ENCODE data around the gene EVPL. TPM values are rescaled to one million over a fixed set of nuclear protein-coding genes. Genes with fewer than 3 reads are reported as not detected.

The EVPL gene
- total and polyA plus RNA-seq, 2 of the 13 experiments (the other 11 are each of a cell fraction or from before 2014, with no cell fraction given) = 2.1 to 8.2 TPM

DNA sequence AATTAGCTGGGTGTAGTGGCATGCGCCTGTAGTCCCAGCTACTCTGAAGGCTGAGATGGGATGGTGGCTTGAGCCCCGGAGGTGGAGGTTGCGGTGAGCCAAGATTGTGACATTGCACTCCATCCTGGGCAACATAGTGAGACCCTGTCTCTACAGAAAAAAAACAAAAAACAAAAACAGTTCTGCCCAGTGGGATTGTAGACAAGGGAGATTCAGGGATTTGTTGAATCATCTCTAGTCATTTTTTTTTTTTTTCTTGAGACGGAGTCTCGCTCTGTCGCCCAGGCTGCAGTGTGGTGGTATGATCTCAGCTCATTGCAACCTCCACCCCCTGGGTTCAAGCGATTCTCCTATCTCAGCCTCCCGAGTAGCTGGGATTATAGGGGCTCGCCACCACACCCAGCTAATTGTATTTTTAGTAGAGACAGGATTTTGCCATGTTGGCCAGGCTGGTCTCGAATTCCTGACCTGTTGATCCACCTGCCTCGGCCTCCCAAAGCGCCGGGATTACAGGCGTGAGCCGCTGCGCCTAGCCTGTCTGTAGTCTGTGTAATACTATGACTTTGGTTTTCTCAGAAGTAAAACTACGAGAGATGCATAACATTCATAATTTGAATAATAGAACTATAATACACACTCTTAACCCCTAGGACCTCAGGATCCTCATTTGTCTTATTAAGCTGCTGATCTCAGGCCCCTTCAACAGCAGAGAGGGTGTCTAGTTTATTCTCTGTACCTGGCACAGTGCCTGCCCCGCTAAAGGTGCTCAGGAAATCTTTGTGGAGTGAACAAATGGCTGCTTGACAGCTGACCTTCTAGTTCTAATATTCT, 46.7 kb downstream of the EVPL start (continued):
- no peak for TF ChIP-seq ZNF138 (CRISPR knock-in tag; IDR thresholded peaks at IDR 0.05; ENCODE audit: low read depth)
- TF ChIP-seq POLR2A (IDR thresholded peaks at IDR 0.05; ENCODE audit: insufficient read depth in 1 of 2, low read depth in 2 of 2, low read length in 2 of 2) = no peak
- TF ChIP-seq ZNF713 (CRISPR knock-in tag; IDR thresholded peaks at IDR 0.05) = no peak
- no peak for TF ChIP-seq XRCC5 (optimal IDR thresholded peaks at IDR 0.05; ENCODE audit: low read length)
- TF ChIP-seq NFATC3 (CRISPR knock-in tag; IDR thresholded peaks at IDR 0.05) = no peak
- TF ChIP-seq HNRNPK (IDR thresholded peaks at IDR 0.05; ENCODE audit: low read depth, low read length, poor library complexity, severe bottlenecking) = no peak
- TF ChIP-seq FOXK1 (CRISPR knock-in tag; IDR thresholded peaks at IDR 0.05; ENCODE audit: borderline replicate concordance, low read depth) = no peak
- TF ChIP-seq, protein P1, sequence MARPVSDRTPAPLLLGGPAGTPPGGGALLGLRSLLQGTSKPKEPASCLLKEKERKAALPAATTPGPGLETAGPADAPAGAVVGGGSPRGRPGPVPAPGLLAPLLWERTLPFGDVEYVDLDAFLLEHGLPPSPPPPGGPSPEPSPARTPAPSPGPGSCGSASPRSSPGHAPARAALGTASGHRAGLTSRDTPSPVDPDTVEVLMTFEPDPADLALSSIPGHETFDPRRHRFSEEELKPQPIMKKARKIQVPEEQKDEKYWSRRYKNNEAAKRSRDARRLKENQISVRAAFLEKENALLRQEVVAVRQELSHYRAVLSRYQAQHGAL (CRISPR knock-in tag; IDR thresholded peaks at IDR 0.05; ENCODE audit: not compliant biosample characterization) = no peak
- TF ChIP-seq PCBP2 (optimal IDR thresholded peaks at IDR 0.05; ENCODE audit: low read depth, low read length, poor library complexity, severe bottlenecking) = no peak
- no peak for TF ChIP-seq MXI1 (IDR thresholded peaks at IDR 0.05; ENCODE audit: borderline replicate concordance, low read depth, low read length)
- no peak for TF ChIP-seq FIP1L1 (IDR thresholded peaks at IDR 0.05; ENCODE audit: borderline replicate concordance, insufficient read depth, low read depth, low read length)
- no peak for TF ChIP-seq TAF1 (CRISPR knock-in tag; IDR thresholded peaks at IDR 0.05)
- TF ChIP-seq, protein P2, sequence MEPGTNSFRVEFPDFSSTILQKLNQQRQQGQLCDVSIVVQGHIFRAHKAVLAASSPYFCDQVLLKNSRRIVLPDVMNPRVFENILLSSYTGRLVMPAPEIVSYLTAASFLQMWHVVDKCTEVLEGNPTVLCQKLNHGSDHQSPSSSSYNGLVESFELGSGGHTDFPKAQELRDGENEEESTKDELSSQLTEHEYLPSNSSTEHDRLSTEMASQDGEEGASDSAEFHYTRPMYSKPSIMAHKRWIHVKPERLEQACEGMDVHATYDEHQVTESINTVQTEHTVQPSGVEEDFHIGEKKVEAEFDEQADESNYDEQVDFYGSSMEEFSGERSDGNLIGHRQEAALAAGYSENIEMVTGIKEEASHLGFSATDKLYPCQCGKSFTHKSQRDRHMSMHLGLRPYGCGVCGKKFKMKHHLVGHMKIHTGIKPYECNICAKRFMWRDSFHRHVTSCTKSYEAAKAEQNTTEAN (CRISPR knock-in tag; conservative IDR thresholded peaks at IDR 0.05) = no peak
- TF ChIP-seq, protein P3, sequence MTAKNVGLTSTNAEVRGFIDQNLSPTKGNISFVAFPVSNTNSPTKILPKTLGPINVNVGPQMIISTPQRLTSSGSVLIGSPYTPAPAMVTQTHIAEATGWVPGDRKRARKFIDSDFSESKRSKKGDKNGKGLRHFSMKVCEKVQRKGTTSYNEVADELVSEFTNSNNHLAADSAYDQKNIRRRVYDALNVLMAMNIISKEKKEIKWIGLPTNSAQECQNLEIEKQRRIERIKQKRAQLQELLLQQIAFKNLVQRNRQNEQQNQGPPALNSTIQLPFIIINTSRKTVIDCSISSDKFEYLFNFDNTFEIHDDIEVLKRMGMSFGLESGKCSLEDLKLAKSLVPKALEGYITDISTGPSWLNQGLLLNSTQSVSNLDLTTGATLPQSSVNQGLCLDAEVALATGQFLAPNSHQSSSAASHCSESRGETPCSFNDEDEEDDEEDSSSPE (CRISPR knock-in tag; IDR thresholded peaks at IDR 0.05) = no peak
- TF ChIP-seq ATF7-NPFF (CRISPR knock-in tag; IDR thresholded peaks at IDR 0.05; ENCODE audit: low read depth) = no peak; the same call in 1 of the 2 replicates
- TF ChIP-seq ZNF446 (CRISPR knock-in tag; IDR thresholded peaks at IDR 0.05) = no peak
- TF ChIP-seq ZFY (CRISPR knock-in tag; IDR thresholded peaks at IDR 0.05) = no peak
- TF ChIP-seq ASH2L (IDR thresholded peaks at IDR 0.05; ENCODE audit: insufficient read length, low read depth, low read length) = no peak
- no peak for TF ChIP-seq ZNF382 (CRISPR knock-in tag; IDR thresholded peaks at IDR 0.05; ENCODE audit: borderline replicate concordance)
- no peak for TF ChIP-seq DMAP1 (CRISPR knock-in tag; IDR thresholded peaks at IDR 0.05)
- no peak for TF ChIP-seq SRSF4 (IDR thresholded peaks at IDR 0.05; ENCODE audit: low read depth, low read length, poor library complexity, severe bottlenecking)
- TF ChIP-seq, protein P4, sequence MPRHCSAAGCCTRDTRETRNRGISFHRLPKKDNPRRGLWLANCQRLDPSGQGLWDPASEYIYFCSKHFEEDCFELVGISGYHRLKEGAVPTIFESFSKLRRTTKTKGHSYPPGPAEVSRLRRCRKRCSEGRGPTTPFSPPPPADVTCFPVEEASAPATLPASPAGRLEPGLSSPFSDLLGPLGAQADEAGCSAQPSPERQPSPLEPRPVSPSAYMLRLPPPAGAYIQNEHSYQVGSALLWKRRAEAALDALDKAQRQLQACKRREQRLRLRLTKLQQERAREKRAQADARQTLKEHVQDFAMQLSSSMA (CRISPR knock-in tag; IDR thresholded peaks at IDR 0.05) = no peak
- no peak for TF ChIP-seq PAWR (CRISPR knock-in tag; IDR thresholded peaks at IDR 0.05; ENCODE audit: borderline replicate concordance)
- TF ChIP-seq, protein P5, sequence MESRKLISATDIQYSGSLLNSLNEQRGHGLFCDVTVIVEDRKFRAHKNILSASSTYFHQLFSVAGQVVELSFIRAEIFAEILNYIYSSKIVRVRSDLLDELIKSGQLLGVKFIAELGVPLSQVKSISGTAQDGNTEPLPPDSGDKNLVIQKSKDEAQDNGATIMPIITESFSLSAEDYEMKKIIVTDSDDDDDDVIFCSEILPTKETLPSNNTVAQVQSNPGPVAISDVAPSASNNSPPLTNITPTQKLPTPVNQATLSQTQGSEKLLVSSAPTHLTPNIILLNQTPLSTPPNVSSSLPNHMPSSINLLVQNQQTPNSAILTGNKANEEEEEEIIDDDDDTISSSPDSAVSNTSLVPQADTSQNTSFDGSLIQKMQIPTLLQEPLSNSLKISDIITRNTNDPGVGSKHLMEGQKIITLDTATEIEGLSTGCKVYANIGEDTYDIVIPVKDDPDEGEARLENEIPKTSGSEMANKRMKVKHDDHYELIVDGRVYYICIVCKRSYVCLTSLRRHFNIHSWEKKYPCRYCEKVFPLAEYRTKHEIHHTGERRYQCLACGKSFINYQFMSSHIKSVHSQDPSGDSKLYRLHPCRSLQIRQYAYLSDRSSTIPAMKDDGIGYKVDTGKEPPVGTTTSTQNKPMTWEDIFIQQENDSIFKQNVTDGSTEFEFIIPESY (CRISPR knock-in tag; IDR thresholded peaks at IDR 0.05) = peak; percentile 69

Measured in HepG2 (cell line).